HG02678 (cell line): ENCODE data around the gene DPPA4.
"Not testable (repeated sequence)": the region's sequence is repeated elsewhere in the genome, so short reads cannot be mapped to it uniquely, and the experiment has no call there.

Experiments
- ATAC-seq: cut with Tn5 transposase; IDR thresholded peaks from one replicate; pipeline ENCODE4 v1.9.1; 2021; ENCODE audit warnings: mild to moderate bottlenecking, moderate library complexity; ENCODE audit not compliant: unreplicated experiment

DPPA4 gene

GRCh38 chr3:109337393-109337792, at the start of gene DPPA4:
Gene DPPA4, minus strand, starts transcription at chr3:109337546. Its CDS starts 29 bp downstream, at chr3:109337517.
- ATAC-seq = no peak

GRCh38 chr3:109385442-109386318, 48.3 kb upstream of the DPPA4 start:
- no peak for ATAC-seq

GRCh38 chr3:109384164-109384563, 46.8 kb upstream of the DPPA4 start:
- ATAC-seq = no peak

- no peak for ATAC-seq
Measured at GRCh38 chr3:109382588-109382987, 45.2 kb upstream of the DPPA4 start.

GRCh38 chr3:109375975-109376374, 38.6 kb upstream of the DPPA4 start:
- ATAC-seq = no peak

GRCh38 chr3:109374434-109374833, 37.1 kb upstream of the DPPA4 start:
- ATAC-seq = not testable (repeated sequence)

- ATAC-seq = no peak
Measured at GRCh38 chr3:109373933-109374332, 36.6 kb upstream of the DPPA4 start.

- ATAC-seq = no peak
Measured at GRCh38 chr3:109372639-109373038, 35.3 kb upstream of the DPPA4 start.

GRCh38 chr3:109369510-109369909, 32.2 kb upstream of the DPPA4 start:
- ATAC-seq = no peak

- ATAC-seq = no peak
Measured at GRCh38 chr3:109364088-109364487, 26.7 kb upstream of the DPPA4 start.

GRCh38 chr3:109363634-109364033, 26.3 kb upstream of the DPPA4 start:
- no peak for ATAC-seq

GRCh38 chr3:109362823-109363222, 25.5 kb upstream of the DPPA4 start:
- no peak for ATAC-seq

- not testable (repeated sequence) for ATAC-seq
Measured at GRCh38 chr3:109358809-109359208, 21.5 kb upstream of the DPPA4 start.

- ATAC-seq = no peak
Measured at GRCh38 chr3:109356442-109357155, 19.3 kb upstream of the DPPA4 start.

- ATAC-seq = no peak
Measured at GRCh38 chr3:109355625-109356441, 18.5 kb upstream of the DPPA4 start.

GRCh38 chr3:109353057-109353456, 15.7 kb upstream of the DPPA4 start:
- no peak for ATAC-seq

GRCh38 chr3:109351231-109351630, 13.9 kb upstream of the DPPA4 start:
- ATAC-seq = no peak

GRCh38 chr3:109346770-109347295, 9.5 kb upstream of the DPPA4 start:
- no peak for ATAC-seq

- ATAC-seq = no peak
Measured at GRCh38 chr3:109346099-109346498, 8.8 kb upstream of the DPPA4 start.

GRCh38 chr3:109339714-109340648, 2.6 kb upstream of the DPPA4 start:
- no peak for ATAC-seq
